GM23248 (cell line): ENCODE data around the gene MBNL1.

Experiments used
- EZH2 ChIP-seq: fragments of 200-600 bp; sonication (generic); IDR thresholded peaks from 2 replicates; pipeline ENCODE4 v1.6.1; 2018; ENCODE audit warnings: antibody characterized with exemption, mild to moderate bottlenecking; ENCODE audit not compliant: insufficient read depth, poor library complexity, severe bottlenecking
- EZH2phosphoT487 ChIP-seq: fragments of 200-600 bp; sonication (generic); IDR thresholded peaks from 2 replicates; pipeline ENCODE4 v1.6.1; 2018; ENCODE audit warnings: antibody characterized with exemption, moderate library complexity, mild to moderate bottlenecking, low read depth; ENCODE audit not compliant: insufficient read depth

DNA sequence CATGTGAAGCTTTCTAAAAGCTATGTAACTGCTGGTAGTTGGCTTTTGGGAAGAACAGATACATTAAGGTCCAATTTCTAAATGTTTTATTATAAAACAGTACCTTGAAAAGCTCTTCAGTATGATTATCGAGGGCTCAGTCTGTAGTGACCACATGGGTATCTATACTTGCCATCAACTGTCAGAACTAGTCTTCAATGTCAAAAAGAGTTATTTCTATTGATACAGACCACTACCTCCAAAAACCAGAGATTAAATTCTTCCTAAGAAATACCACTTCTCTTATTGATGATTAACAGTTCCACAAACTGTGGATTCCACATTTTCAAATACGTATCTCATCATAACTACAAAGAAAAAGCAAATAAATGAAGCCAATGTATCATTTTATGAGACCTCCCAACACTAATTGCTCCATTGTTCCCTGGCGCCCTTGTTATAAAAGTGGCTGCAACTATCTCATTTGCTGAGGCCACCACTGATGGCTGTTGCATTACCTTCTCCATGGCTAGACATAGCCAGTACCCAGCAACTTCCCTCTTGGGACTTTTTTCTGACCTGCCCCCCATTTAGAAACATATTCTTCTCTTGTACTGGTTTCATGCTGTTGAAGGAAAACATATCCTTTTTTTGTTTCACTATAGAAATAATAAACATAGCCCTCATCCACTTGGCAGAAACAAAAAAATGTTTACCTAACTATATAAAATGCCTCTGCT is 33.9 kb upstream of the MBNL1 start:
- TF ChIP-seq EZH2 (no peak), EZH2phosphoT487 (no peak)
